OCI-LY1 (cell line): ENCODE data around the gene TINAGL1.

ENCODE experiments used
- EZH2 ChIP-seq: fragments of 200-600 bp; sonication (generic), shearing (Covaris generic); IDR thresholded peaks from 2 replicates; pipeline ENCODE4 v1.8.0; 2017; ENCODE audit warnings: borderline replicate concordance, mixed run types, mild to moderate bottlenecking, antibody characterized with exemption, low read length, moderate library complexity, mixed read lengths
- TF ChIP-seq, protein P1 (sequence below): fragments of 200-600 bp; sonication (generic), shearing (Covaris generic); IDR thresholded peaks from 2 replicates; pipeline ENCODE4 v1.5.1; 2017; ENCODE audit warnings: mild to moderate bottlenecking, antibody characterized with exemption, low read length, moderate library complexity, mixed read lengths

- TF ChIP-seq, protein P1, sequence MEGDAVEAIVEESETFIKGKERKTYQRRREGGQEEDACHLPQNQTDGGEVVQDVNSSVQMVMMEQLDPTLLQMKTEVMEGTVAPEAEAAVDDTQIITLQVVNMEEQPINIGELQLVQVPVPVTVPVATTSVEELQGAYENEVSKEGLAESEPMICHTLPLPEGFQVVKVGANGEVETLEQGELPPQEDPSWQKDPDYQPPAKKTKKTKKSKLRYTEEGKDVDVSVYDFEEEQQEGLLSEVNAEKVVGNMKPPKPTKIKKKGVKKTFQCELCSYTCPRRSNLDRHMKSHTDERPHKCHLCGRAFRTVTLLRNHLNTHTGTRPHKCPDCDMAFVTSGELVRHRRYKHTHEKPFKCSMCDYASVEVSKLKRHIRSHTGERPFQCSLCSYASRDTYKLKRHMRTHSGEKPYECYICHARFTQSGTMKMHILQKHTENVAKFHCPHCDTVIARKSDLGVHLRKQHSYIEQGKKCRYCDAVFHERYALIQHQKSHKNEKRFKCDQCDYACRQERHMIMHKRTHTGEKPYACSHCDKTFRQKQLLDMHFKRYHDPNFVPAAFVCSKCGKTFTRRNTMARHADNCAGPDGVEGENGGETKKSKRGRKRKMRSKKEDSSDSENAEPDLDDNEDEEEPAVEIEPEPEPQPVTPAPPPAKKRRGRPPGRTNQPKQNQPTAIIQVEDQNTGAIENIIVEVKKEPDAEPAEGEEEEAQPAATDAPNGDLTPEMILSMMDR, result no peak
- TF ChIP-seq EZH2, result no peak
Measured at GRCh38 chr1:31576201-31576669, at the start of gene TINAGL1.
